ENCODE measurements around the gene MAGI2. TPM values are rescaled to one million over a fixed set of nuclear protein-coding genes. Genes with fewer than 3 reads are reported as not detected.

MAGI2 gene
- total RNA-seq, 1 experiment from 2014 or later, result 14.3 TPM

DNA sequence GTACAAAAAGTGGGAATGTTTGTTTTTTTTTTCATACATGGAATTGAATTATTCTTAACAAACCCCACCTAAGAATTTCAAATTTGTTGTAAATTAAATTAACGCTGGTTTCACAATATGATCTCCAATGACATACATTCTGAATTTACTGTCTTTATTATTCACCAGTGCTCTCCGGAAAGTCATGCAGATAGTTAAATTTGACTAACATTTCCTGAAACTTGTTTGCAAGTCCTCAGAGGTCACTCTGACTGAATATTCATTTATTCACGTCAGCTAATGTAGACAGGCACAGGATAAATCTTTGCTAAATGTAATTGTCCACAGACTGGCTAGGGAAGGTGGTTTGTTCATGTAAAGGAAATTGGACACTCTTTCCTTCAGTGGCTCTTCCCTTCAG lies 924.5 kb downstream of the MAGI2 start:
- no peak overlapping the region for H3T11ph ChIP-seq (ENCODE audit: low read length)
- no peak overlapping the region for H2AK5ac ChIP-seq (ENCODE audit: insufficient read length, low read length)
- H3K36me3 Mint-ChIP-seq (ENCODE audit: insufficient read depth in 1 of 3, low read depth in 3 of 3), result peaks cover 4 to 8% (median 4%) of the 10 kb centered on the region in 3 experiments; a peak in 5 of 7 replicates
- H3K79me2 ChIP-seq (ENCODE audit: insufficient read depth, low read length), result no peaks in the 10 kb centered on the region
- peaks cover 5% of the 10 kb centered on the region for H3K4me1 ChIP-seq (ENCODE audit: insufficient read depth, low read length)
- H3K4ac ChIP-seq (ENCODE audit: low read depth, low read length), result no peak overlapping the region
- H3K4me1 Mint-ChIP-seq, result peaks cover 26 to 35% of the 10 kb centered on the region in 2 experiments
- H3K9ac ChIP-seq (ENCODE audit: extremely low read depth, insufficient read length, low read length), result no peak overlapping the region
- no peaks in the 10 kb centered on the region for H3K9me3 ChIP-seq (ENCODE audit: control insufficient read depth, low read depth, low read length)
- TF ChIP-seq, protein P1, sequence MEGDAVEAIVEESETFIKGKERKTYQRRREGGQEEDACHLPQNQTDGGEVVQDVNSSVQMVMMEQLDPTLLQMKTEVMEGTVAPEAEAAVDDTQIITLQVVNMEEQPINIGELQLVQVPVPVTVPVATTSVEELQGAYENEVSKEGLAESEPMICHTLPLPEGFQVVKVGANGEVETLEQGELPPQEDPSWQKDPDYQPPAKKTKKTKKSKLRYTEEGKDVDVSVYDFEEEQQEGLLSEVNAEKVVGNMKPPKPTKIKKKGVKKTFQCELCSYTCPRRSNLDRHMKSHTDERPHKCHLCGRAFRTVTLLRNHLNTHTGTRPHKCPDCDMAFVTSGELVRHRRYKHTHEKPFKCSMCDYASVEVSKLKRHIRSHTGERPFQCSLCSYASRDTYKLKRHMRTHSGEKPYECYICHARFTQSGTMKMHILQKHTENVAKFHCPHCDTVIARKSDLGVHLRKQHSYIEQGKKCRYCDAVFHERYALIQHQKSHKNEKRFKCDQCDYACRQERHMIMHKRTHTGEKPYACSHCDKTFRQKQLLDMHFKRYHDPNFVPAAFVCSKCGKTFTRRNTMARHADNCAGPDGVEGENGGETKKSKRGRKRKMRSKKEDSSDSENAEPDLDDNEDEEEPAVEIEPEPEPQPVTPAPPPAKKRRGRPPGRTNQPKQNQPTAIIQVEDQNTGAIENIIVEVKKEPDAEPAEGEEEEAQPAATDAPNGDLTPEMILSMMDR (conservative IDR thresholded peaks at IDR 0.05), result no peak
- no peak for DNase-seq
- no CpG with 5 or more reads among the region's 3 CpGs for WGBS (ENCODE audit: extremely low coverage, insufficient read length, low lambda C conversion rate)
- no peak overlapping the region for H3K18ac ChIP-seq (ENCODE audit: insufficient read length, low read depth, low read length)
- no peak overlapping the region for H2BK5ac ChIP-seq (ENCODE audit: insufficient read length, low read length)
- peak overlapping the region; percentile 18 for H3K27ac ChIP-seq (ENCODE audit: insufficient read length, low read depth, low read length)
- H3K9me3 Mint-ChIP-seq, result no peaks in the 10 kb centered on the region; a peak in 1 of 5 replicates
- H3K23ac ChIP-seq (ENCODE audit: insufficient read length, low read depth, low read length), result no peak overlapping the region
- H3K14ac ChIP-seq (ENCODE audit: insufficient read depth, low read length), result no peak overlapping the region
- no peak overlapping the region for H2AFZ ChIP-seq (ENCODE audit: low read length)
- no peak overlapping the region for H2BK120ac ChIP-seq (ENCODE audit: low read depth, low read length, poor library complexity, severe bottlenecking)
- peak overlapping the region; percentile 23 for H3K4me2 ChIP-seq (ENCODE audit: insufficient read depth, insufficient read length, low read length)
- H2BK12ac ChIP-seq (ENCODE audit: insufficient read length, low read depth, low read length), result no peak overlapping the region
- no peaks in the 10 kb centered on the region for H3K23me2 ChIP-seq (ENCODE audit: insufficient read length, low read depth, low read length, poor library complexity, severe bottlenecking)
- no peaks in the 10 kb centered on the region for H3K79me1 ChIP-seq (ENCODE audit: insufficient read depth, low read depth, low read length, poor library complexity, severe bottlenecking)
- no peaks in the 10 kb centered on the region for H3K27me3 ChIP-seq (ENCODE audit: insufficient read depth, low read length)
- H4K20me1 ChIP-seq (ENCODE audit: control insufficient read depth, insufficient read depth, insufficient read length), result no peaks in the 10 kb centered on the region
- no peaks in the 10 kb centered on the region for H3K27me3 Mint-ChIP-seq (ENCODE audit: low read depth)
- H4K91ac ChIP-seq (ENCODE audit: insufficient read length, low read depth, low read length), result no peak overlapping the region
- no peak overlapping the region for H3K56ac ChIP-seq (ENCODE audit: insufficient read length, low read depth, low read length)
- H4K8ac ChIP-seq (replicated peaks; ENCODE audit: insufficient read length, low read depth, low read length), result no peak overlapping the region
- H2BK15ac ChIP-seq (ENCODE audit: low read depth, low read length), result no peak overlapping the region
- H4K5ac ChIP-seq (ENCODE audit: insufficient read length, low read depth, low read length), result no peak overlapping the region
- no peak overlapping the region; a peak in 1 of 5 replicates for H3K4me3 Mint-ChIP-seq
- H2BK20ac ChIP-seq (ENCODE audit: low read depth, low read length, poor library complexity, severe bottlenecking), result no peak overlapping the region
- H3K27ac Mint-ChIP-seq, result peak overlapping the region; percentile 22 to 34 (median 27); a peak in 5 of 7 replicates
